Dendritic cell treated with granulocyte-macrophage colony-stimulating factor and Interleukin-4, amounts not matched to agents 40 ng/mL and 50 ng/mL, for 4 days (primary cell): ENCODE data around the gene LENG8.
"Not testable (repeated sequence)": the region's sequence is repeated elsewhere in the genome, so short reads cannot be mapped to it uniquely, and the experiment has no call there.

Experiments used
- H3K27ac Mint-ChIP-seq: one replicate; pipeline ENCODE4 v1.8.0; 2022; ENCODE audit warnings: mild to moderate bottlenecking, mixed read lengths
- H3K27me3 Mint-ChIP-seq: one replicate; pipeline ENCODE4 v1.8.0; 2022; ENCODE audit warnings: mild to moderate bottlenecking, mixed read lengths
- H3K36me3 Mint-ChIP-seq: one replicate; pipeline ENCODE4 v1.8.0; 2022; ENCODE audit warnings: low read depth, mixed read lengths
- H3K4me1 Mint-ChIP-seq: one replicate; pipeline ENCODE4 v1.8.0; 2022; ENCODE audit warnings: low read depth, mixed read lengths
- H3K4me3 Mint-ChIP-seq: one replicate; pipeline ENCODE4 v1.8.0; 2022; ENCODE audit warnings: mild to moderate bottlenecking, moderate library complexity, mixed read lengths
- H3K9me3 Mint-ChIP-seq: one replicate; pipeline ENCODE4 v1.8.0; 2022; ENCODE audit warnings: mixed read lengths
- intact Hi-C: fragments of 100-400 bp; cut with micrococcal nuclease; formaldehyde crosslinking; loops from one replicate; pipeline ENCODE4 v1.15.0; 2022

LENG8 gene

DNA sequence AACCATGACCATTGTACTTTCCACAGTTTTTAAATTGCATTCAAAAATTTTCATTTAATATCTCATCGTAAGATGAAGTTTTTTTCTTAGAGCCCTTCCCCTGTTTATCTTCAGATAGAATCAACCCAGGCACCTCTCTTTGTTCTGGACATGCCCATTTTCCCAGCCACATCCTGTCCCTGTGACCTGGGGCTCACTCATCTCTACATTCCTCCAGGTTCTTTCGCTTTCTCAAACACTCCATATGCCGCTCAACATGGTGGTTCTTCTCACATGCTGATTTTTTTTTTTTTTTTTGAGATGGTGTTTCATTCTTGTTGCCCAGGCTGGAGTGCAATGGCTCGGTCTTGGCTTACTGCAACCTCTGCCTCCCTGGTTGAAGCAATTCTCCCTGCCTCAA, 56.5 kb downstream of the LENG8 start:
- H3K4me1 Mint-ChIP-seq = peaks cover 17% of the 10 kb centered on the region
- H3K4me3 Mint-ChIP-seq, H3K9me3 Mint-ChIP-seq, H3K36me3 Mint-ChIP-seq, intact Hi-C loops, H3K27ac Mint-ChIP-seq: not testable (repeated sequence)
- peaks cover 78% of the 10 kb centered on the region for H3K27me3 Mint-ChIP-seq

DNA sequence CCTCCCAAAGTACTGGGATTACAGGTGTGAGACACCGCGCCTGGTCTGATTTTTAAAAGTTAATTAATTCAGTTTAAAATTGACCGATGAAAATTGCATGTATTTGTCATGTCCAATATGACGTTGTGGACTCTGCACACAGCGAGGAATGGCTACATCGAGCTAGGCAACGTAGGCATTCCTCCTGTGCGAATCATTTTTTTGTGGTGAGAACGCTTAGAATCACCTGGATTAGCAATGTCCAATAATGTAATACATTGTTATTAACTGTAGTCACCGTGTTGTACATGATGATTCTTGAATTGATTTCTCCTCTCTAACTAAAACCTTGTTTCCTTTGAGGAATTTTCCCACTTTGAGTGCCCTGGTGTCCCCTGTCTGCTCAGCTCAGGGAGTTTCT, 57.1 kb downstream of the LENG8 start:
- H3K4me1 Mint-ChIP-seq = peaks cover 17% of the 10 kb centered on the region
- no peaks in the 10 kb centered on the region for H3K9me3 Mint-ChIP-seq
- no peak overlapping the region for H3K27ac Mint-ChIP-seq
- intact Hi-C loops = no loop called here
- H3K36me3 Mint-ChIP-seq = no peaks in the 10 kb centered on the region
- peaks cover 74% of the 10 kb centered on the region for H3K27me3 Mint-ChIP-seq
- H3K4me3 Mint-ChIP-seq = no peak overlapping the region

DNA sequence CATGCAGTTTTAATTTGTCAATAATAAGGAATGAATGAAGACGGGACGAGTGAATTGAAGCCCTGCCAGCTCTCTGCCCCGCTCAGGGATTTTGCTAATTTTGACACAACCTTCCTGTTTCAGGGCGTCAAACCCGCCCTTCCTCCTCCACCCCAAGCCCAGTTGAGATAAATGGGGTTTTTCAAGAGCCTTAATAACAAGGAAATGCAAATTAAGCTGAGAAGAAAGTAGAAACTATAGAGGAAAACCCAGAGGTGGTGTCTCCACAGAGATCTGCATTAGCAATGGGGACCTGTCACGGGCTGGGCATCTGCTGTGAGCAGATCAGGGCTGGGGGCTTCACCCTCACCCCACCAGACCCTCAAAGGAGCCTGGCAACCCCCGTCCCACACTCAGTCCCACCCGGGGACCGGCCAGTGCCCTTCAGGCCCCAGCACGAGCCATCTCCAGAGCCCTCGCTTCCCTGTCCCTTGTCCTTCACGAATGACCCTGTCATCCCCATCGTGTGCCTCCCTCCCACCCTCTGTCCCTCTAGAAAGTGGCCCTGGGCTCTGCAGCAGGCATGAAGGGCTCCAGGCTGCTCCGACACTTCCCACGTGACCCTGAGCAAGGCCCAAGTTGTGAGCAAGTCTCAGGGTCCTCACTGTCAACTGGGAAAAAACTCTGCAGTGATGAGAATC, 58.2 kb downstream of the LENG8 start:
- H3K4me3 Mint-ChIP-seq, H3K27ac Mint-ChIP-seq: not testable (repeated sequence)
- H3K27me3 Mint-ChIP-seq = peaks cover 78% of the 10 kb centered on the region

DNA sequence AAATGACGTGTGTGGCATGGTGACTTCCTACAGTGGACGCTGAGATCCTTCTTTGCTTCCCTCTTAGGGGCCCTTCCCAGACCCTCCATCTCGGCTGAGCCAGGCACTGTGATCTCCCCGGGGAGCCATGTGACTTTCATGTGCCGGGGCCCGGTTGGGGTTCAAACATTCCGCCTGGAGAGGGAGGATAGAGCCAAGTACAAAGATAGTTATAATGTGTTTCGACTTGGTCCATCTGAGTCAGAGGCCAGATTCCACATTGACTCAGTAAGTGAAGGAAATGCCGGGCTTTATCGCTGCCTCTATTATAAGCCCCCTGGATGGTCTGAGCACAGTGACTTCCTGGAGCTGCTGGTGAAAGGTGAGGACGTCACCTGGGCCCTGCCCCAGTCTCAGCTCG, 58.8 kb downstream of the LENG8 start:
- Mint-ChIP-seq H3K9me3 (no peaks in the 10 kb centered on the region), H3K4me3 (no peak overlapping the region), H3K27ac (no peak overlapping the region), H3K27me3 (peaks cover 78% of the 10 kb centered on the region), H3K36me3 (no peaks in the 10 kb centered on the region), H3K4me1 (peaks cover 17% of the 10 kb centered on the region)
- intact Hi-C loops = no loop called here

More for the DNA sequence above, 58.2 kb downstream of the LENG8 start:
- H3K4me1 Mint-ChIP-seq = peaks cover 17% of the 10 kb centered on the region
- H3K9me3 Mint-ChIP-seq, H3K36me3 Mint-ChIP-seq, intact Hi-C loops: not testable (repeated sequence)

DNA sequence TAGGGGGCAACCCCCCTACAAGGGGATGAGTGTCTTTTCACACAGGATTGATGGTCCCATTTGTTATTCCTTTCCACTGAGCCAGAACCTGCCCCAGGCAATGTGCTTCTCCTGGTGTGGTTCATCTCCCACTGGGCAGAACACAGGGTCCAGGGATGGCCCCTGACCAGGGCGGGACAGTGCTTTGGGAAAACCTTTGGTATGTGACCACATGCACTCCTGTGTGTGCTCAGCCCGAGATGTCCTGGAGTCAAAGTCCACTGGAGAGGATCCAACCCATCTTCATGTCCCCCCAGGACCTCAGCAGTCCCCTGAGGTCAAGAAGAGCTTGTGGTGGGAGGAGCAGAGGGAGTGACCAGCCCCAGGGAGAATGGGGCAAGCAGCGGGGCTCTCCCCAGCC, 59.5 kb downstream of the LENG8 start:
- H3K36me3 Mint-ChIP-seq, intact Hi-C loops, H3K9me3 Mint-ChIP-seq, H3K27ac Mint-ChIP-seq, H3K4me3 Mint-ChIP-seq: not testable (repeated sequence)
- H3K27me3 Mint-ChIP-seq = peaks cover 78% of the 10 kb centered on the region
- H3K4me1 Mint-ChIP-seq = peaks cover 17% of the 10 kb centered on the region

DNA sequence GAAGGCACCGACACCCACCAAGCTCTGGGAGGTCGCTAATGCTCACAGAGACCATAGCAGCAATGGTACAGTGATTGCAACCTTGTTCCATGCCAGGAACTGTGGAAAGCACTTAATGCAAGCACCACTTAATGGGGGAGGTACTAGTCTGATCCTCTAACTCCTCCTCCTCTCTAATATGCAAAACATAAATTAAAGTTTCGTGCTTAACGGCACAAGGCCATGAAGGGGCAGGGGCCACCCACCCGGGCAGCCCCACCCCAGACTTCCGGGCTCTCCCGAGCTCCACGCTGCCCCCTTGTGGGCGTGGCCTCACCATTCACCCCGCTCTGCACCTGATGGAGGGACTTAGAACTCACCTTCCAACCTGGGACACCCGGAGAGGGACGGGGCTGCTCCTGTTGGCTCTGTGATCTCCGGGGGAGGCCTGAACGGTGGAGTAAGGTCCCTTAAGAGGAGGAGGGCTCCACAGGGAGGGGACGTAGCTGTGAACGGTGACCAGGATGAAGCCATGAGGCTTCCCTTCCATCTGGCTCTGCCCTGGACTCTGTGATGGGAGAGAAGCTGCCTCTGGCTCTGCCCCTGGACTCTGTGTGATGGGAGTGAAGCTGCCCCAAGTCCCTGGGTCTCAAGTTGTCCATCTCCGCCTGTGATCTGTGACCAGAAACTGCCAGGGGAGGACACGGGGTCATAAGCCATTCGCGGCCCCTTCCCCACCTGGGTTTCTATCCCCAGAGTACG, 60.4 kb downstream of the LENG8 start:
- H3K9me3 Mint-ChIP-seq, H3K27ac Mint-ChIP-seq, H3K36me3 Mint-ChIP-seq, intact Hi-C loops, H3K4me3 Mint-ChIP-seq: not testable (repeated sequence)
- Mint-ChIP-seq H3K4me1 (peaks cover 17% of the 10 kb centered on the region), H3K27me3 (peaks cover 81% of the 10 kb centered on the region)
